ENCODE results near the gene FOXI3.

DNA sequence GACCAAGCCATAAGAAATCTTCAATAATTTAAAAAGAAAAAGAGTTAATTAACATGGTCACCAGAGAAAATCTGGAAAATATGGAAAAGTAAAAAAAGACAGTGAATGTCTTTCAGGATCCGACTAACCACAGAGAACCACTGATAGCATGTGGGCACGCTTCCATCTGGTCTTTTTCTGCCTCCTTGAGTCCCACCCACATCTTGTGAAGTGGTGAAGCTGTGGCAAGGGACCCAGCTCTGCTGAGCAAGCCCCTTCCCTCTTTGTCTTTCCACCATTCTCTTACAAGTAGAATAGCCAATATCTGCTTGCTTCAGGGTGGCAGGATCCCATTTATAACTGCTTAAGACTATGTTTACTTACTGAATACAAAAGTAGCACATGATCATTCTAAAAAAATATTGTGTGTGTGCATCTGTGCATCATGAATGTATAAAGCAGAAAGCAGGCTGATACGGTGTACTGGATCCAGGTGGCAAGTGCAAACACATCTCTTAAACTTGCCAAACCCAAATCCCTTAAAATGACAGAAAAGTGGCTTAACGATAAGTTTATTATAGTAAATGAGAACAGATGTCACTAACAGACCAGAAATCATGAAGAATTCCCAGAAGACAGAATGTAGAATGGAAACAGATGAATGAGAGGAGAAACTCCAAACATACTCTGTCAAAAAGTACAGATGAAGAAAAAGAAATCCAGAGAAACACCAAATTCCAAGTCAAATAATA, 52.3 kb downstream of the FOXI3 start:
- TF ChIP-seq CTCF (IDR thresholded peaks at IDR 0.05) = no peak
- no peak for TF ChIP-seq POLR2A (IDR thresholded peaks at IDR 0.05)
